Hypothalamus (tissue), 51 donors: ENCODE measurements around the gene NET1.

ENCODE experiments used
- DNase-seq, 51 donors: peaks; one replicate each; lab custom pipeline; 2025; lab: John Stamatoyannopoulos, UW

NET1 gene

GRCh38 chr10:5497948-5498730, 85.8 kb downstream of the NET1 start:
- no peak for DNase-seq

DNA sequence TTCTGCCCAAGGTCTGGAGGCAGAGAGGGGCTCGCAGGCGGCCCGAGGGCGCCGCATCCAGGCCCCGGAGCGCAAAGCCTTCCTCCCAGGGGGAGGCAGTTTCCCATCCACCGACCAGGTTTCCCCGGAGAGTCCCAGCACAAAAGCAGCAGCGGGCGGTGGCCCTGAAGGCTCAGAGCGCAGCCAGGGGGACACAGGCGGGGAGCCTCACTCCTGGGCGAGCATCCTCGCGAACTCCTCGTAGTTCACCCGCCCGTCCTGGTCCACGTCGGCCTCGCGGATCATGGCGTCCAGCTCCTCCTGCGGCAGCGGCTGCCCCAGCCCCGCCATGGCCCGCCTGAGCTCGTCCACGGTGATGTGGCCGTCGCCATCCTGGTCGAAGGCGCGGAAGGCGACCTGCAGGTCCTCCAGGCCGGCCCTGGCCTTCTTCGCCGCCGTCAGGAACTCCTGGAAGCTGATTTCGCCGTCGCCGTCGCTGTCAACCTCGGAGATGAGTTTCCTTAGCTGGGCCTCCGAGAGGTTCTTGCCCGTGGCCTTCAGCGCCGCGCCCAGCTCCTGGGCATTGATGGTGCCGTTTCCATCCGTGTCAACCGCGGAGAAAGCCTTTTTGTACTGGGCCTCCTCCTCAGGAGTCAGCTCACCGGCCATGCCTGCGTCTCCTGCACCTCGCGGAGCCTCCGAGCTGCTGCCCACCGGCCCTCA, 86.6 kb downstream of the NET1 start:
- no peak for DNase-seq

DNA sequence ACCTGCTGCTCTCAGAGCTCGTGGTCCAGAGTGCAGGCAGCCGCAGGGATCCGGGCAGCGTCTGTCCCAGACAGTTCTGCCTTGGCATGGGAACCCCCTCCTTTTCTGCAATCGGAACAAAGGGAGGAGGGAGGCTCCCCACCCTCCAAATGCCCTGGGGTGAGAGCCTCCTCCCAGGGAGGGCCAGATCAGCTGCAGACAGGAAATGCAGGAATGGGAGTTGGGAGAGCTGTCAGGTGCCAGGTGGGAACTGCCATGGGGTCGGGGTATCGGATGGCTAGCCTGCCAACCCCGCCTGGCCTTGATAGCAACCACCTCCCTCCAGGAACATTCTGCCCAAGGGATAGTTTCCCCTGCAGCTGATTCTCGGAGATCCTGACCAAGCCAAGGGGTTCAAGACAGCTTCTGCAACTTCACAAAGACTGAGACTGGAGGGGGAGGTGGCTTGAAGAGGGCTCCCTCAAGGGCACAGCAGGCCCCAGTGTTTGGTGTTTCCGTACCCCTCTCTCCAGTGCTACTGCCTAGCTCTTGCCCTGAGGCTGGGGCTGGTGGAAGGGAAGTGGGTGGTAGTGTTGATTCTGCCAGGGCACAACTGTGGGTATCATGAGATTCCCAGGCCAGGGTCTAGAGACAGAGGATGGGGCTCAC, 87.3 kb downstream of the NET1 start, which contains the start of gene CALML5:
TSS of gene CALML5 (minus strand) at position 78 of the 648 bp plus-strand sequence. CDS start 132 bp downstream, outside the sequence.
- no peak for DNase-seq

DNA sequence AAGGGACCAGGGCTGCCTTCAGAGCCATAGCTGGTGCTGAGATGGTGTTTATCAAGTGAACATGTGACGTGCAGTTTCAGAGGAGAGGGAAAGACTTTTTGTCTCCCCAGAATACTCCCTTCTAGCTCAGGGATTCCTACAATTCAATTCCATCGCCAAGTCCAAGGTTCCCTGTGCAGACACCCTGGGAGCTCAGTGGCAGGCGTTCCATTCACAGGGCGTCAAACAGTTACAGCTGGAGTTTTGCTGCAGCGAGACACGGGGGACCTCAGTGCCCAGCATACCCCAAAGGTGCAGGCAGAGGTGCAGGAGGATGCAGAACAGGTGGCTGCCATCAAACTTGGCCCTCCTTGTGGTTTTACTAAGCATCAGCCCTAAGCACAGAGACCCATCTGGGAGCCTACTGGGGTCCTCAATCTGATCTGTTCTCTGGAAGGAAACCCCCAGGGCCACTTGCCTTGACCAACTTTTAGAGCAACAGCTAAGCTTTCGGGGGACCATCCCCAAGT, 87.9 kb downstream of the NET1 start:
- no peak for DNase-seq

- DNase-seq: no peak
Observed at GRCh38 chr10:5500910-5501309, 88.6 kb downstream of the NET1 start.

- DNase-seq: no peak
Observed at GRCh38 chr10:5502061-5502521, 89.7 kb downstream of the NET1 start.

GRCh38 chr10:5502571-5503476, 90.5 kb downstream of the NET1 start:
- no peak for DNase-seq

GRCh38 chr10:5503477-5503835, 91.1 kb downstream of the NET1 start:
- DNase-seq: no peak

- DNase-seq: no peak
Observed at GRCh38 chr10:5504146-5505072, 92.1 kb downstream of the NET1 start.

DNA sequence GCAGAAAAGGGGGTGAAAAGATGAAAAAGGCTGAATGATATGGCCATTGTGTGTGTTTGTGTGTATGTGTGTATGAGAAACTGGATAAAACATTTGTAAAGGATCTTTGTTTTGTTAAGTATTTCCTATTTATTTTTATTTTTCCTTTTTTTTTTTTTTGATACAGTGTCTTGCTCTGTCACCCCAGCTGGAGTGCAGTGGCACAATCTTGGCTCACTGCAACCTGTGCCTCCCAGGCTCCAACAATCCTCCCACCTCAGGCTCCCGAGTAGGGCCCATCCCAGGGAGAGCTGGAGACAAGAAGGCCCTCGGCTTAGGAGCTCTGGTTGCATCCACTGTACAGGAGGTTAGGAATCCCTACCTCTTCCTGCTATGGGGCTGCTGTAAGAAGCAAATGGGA, 93.9 kb downstream of the NET1 start:
- no peak for DNase-seq

- no peak for DNase-seq
Observed at GRCh38 chr10:5506751-5507648, 94.6 kb downstream of the NET1 start.

GRCh38 chr10:5507649-5508131, 95.3 kb downstream of the NET1 start:
- no peak for DNase-seq

- no peak for DNase-seq
Observed at GRCh38 chr10:5508161-5508604, 95.8 kb downstream of the NET1 start.
